GM23338 (cell line): ENCODE data around the gene GAS2L3. TPM values are rescaled to one million over a fixed set of nuclear protein-coding genes. Genes with fewer than 3 reads are reported as not detected.

ENCODE experiments used
- ATAC-seq: fragments of 200-7000 bp; cut with Tn5 transposase; 3 replicates; pipeline ENCODE4 v1.9.1; 2020
- DNase-seq: peaks from one replicate; pipeline ENCODE4 v3.0.0-alpha.2; 2015; ENCODE audit warnings: low spot score
- H2AFZ ChIP-seq: fragments of 200-600 bp; sonication (generic); 2 replicates; pipeline ENCODE4 v1.8.0; 2016; ENCODE audit warnings: antibody characterized with exemption, mild to moderate bottlenecking, moderate library complexity
- H3F3A ChIP-seq: fragments of 200-600 bp; sonication (generic); replicated peaks from 2 replicates; pipeline ENCODE4 v1.8.0; 2017; ENCODE audit warnings: antibody characterized with exemption, mixed run types, low read depth
- H3K27ac ChIP-seq: fragments of 200-600 bp; sonication (generic); 2 replicates; pipeline ENCODE4 v1.6.1; 2016; ENCODE audit warnings: low read depth
- H3K27me3 ChIP-seq: fragments of 200-600 bp; sonication (generic); 2 replicates; pipeline ENCODE4 v1.8.0; 2016; ENCODE audit warnings: mild to moderate bottlenecking, mixed run types, moderate library complexity; ENCODE audit not compliant: insufficient read depth
- H3K36me3 ChIP-seq: fragments of 200-600 bp; sonication (generic); 2 replicates; pipeline ENCODE4 v1.8.0; 2016; ENCODE audit warnings: mild to moderate bottlenecking; ENCODE audit not compliant: insufficient read depth
- H3K4me1 ChIP-seq: fragments of 200-600 bp; sonication (generic); 2 replicates; pipeline ENCODE4 v1.8.0; 2016; ENCODE audit warnings: mild to moderate bottlenecking, moderate library complexity; ENCODE audit not compliant: insufficient read depth
- H3K4me2 ChIP-seq: fragments of 200-600 bp; sonication (generic); 2 replicates; pipeline ENCODE4 v1.7.1; 2017; ENCODE audit warnings: mixed run types
- H3K4me3 ChIP-seq: fragments of 200-600 bp; sonication (generic); 2 replicates; pipeline ENCODE4 v1.6.1; 2016; ENCODE audit warnings: mixed run types
- H3K79me2 ChIP-seq: fragments of 200-600 bp; sonication (generic); replicated peaks from 2 replicates; pipeline ENCODE4 v1.8.0; 2017; ENCODE audit warnings: mild to moderate bottlenecking; ENCODE audit not compliant: insufficient read depth
- H3K9me2 ChIP-seq: fragments of 200-600 bp; sonication (generic); 2 replicates; pipeline ENCODE4 v1.8.0; 2017; ENCODE audit not compliant: insufficient read depth
- H4K20me1 ChIP-seq: fragments of 200-600 bp; sonication (generic); replicated peaks from 2 replicates; pipeline ENCODE4 v1.8.0; 2017; ENCODE audit warnings: mild to moderate bottlenecking; ENCODE audit not compliant: insufficient read depth
- H3K27ac Mint-ChIP-seq: 2 replicates; pipeline ENCODE4 v1.8.0; 2020; ENCODE audit warnings: inconsistent platforms, mild to moderate bottlenecking, moderate library complexity, mixed read lengths
- H3K27me3 Mint-ChIP-seq: 3 replicates; pipeline ENCODE4 v1.8.0; 2022; ENCODE audit warnings: low read depth, mild to moderate bottlenecking, moderate library complexity, mixed read lengths, inconsistent platforms; ENCODE audit not compliant: insufficient read depth, poor library complexity
- H3K36me3 Mint-ChIP-seq: 3 replicates; pipeline ENCODE4 v1.8.0; 2021; ENCODE audit warnings: low read depth, mild to moderate bottlenecking, inconsistent platforms, moderate library complexity, mixed read lengths
- H3K4me1 Mint-ChIP-seq: 3 replicates; pipeline ENCODE4 v1.8.0; 2020; ENCODE audit warnings: mild to moderate bottlenecking, inconsistent platforms, mixed read lengths
- H3K4me3 Mint-ChIP-seq: 3 replicates; pipeline ENCODE4 v1.8.0; 2021; ENCODE audit warnings: moderate library complexity, mild to moderate bottlenecking, inconsistent platforms, mixed read lengths
- H3K9me3 Mint-ChIP-seq: 3 replicates; pipeline ENCODE4 v1.8.0; 2020; ENCODE audit warnings: moderate library complexity, mild to moderate bottlenecking, inconsistent platforms, mixed read lengths
- CREB1 ChIP-seq: fragments of 250-450 bp; sonication (Bioruptor Pico); IDR thresholded peaks from 2 replicates; pipeline ENCODE4 v1.5.0; 2020; ENCODE audit warnings: low read depth, mild to moderate bottlenecking, moderate library complexity
- CTCF ChIP-seq, 2 experiments: fragments of 200-600 bp in 1 of 2; sonication (generic) in 1 of 2; conservative IDR thresholded peaks; 2 replicates each; pipeline versions ENCODE4 v1.5.1 to v1.6.1; 2016 to 2017; ENCODE audit warnings: antibody characterized with exemption in 2 of 2, low read depth in 2 of 2, mild to moderate bottlenecking in 2 of 2, moderate library complexity in 1 of 2
- ETS1 ChIP-seq: IDR thresholded peaks from 2 replicates; pipeline ENCODE4 v1.6.1; 2016; ENCODE audit warnings: antibody characterized with exemption
- EZH2 ChIP-seq: fragments of 200-600 bp; sonication (generic); IDR thresholded peaks from one replicate; pipeline ENCODE4 v1.8.0; 2017; ENCODE audit warnings: antibody characterized with exemption, mild to moderate bottlenecking, low read depth; ENCODE audit not compliant: unreplicated experiment
- EZH2phosphoT487 ChIP-seq: fragments of 200-600 bp; sonication (generic); IDR thresholded peaks from one replicate; pipeline ENCODE4 v1.8.1; 2018; ENCODE audit warnings: antibody characterized with exemption; ENCODE audit not compliant: unreplicated experiment
- JUNB ChIP-seq: IDR thresholded peaks from one replicate; pipeline ENCODE4 v1.6.1; 2016; ENCODE audit warnings: antibody characterized with exemption; ENCODE audit not compliant: unreplicated experiment
- NANOG ChIP-seq: IDR thresholded peaks from 2 replicates; pipeline ENCODE4 v1.6.1; 2016; ENCODE audit warnings: antibody characterized with exemption, borderline replicate concordance
- POLR2AphosphoS5 ChIP-seq: IDR thresholded peaks from 2 replicates; pipeline ENCODE4 v1.6.1; 2016; ENCODE audit warnings: antibody characterized with exemption, low read depth
- REST ChIP-seq: IDR thresholded peaks from one replicate; pipeline ENCODE4 v1.6.1; 2018; ENCODE audit warnings: antibody characterized with exemption; ENCODE audit not compliant: unreplicated experiment
- STAT1 ChIP-seq: IDR thresholded peaks from one replicate; pipeline ENCODE4 v1.6.1; 2016; ENCODE audit warnings: antibody characterized with exemption; ENCODE audit not compliant: unreplicated experiment
- ZNF114 ChIP-seq: fragments of 250-450 bp; sonication (Bioruptor Pico); IDR thresholded peaks from 2 replicates; pipeline ENCODE4 v1.5.0; 2020; ENCODE audit warnings: mild to moderate bottlenecking, moderate library complexity
- ZNF331 ChIP-seq: fragments of 250-450 bp; sonication (Bioruptor Pico); IDR thresholded peaks from 2 replicates; pipeline ENCODE4 v1.5.0; 2020; ENCODE audit warnings: low read depth, mild to moderate bottlenecking, moderate library complexity
- ZNF462 ChIP-seq: fragments of 250-450 bp; sonication (Bioruptor Pico); IDR thresholded peaks from 2 replicates; pipeline ENCODE4 v1.5.0; 2020; ENCODE audit warnings: mild to moderate bottlenecking, moderate library complexity
- polyA plus RNA-seq: library from polyadenylated mRNA; unstranded; fragments of >200 nt; fragmentation: Nextera tagmentation; extraction: Ambion mirVana; gene quantifications from 2 replicates; pipeline ENCODE4 v1.2.1, GENCODE V29; 2016
- total RNA-seq: library from RNA; depleted of rRNA; stranded (reverse); fragments of >200 nt; shearing (Covaris generic); gene quantifications from 2 replicates; pipeline ENCODE4 v1.2.3, GENCODE V29; 2014

Gene GAS2L3
- total and polyA plus RNA-seq, 2 experiments from 2014 or later: 9.7 to 22.3 TPM

- no peaks in the 10 kb centered on the region for H3K79me2 ChIP-seq
- Mint-ChIP-seq H3K4me3 (no peak overlapping the region), H3K9me3 (no peaks in the 10 kb centered on the region), H3K27me3 (peaks cover 4% of the 10 kb centered on the region), H3K36me3 (no peaks in the 10 kb centered on the region), H3K4me1 (peaks cover 23% of the 10 kb centered on the region), H3K27ac (no peak overlapping the region)
- H3K4me1 ChIP-seq: peaks cover 22% of the 10 kb centered on the region
- no peak for DNase-seq
- no peak for ATAC-seq
- no peaks in the 10 kb centered on the region for H3K36me3 ChIP-seq
- peak overlapping the region; percentile 69 for H3K4me2 ChIP-seq
- H3K9me2 ChIP-seq: peaks cover 23% of the 10 kb centered on the region; the same call in 1 of the 2 replicates
- no peak overlapping the region for H2AFZ ChIP-seq
- TF ChIP-seq ZNF462 (CRISPR knock-in tag) (no peak), STAT1 (no peak), ETS1 (no peak), JUNB (no peak), EZH2phosphoT487 (no peak), POLR2AphosphoS5 (no peak), ZNF114 (CRISPR knock-in tag) (no peak), NANOG (no peak), CTCF (conservative IDR thresholded peaks at IDR 0.05; ENCODE audit: low read depth in 2 of 2) (no peak), CREB1 (CRISPR knock-in tag) (no peak), ZNF331 (no peak), REST (no peak), EZH2 (no peak)
- H4K20me1 ChIP-seq: no peaks in the 10 kb centered on the region
- peak overlapping the region; percentile 73; the same call in 1 of the 2 replicates for H3K27ac ChIP-seq
- no peak overlapping the region for H3K4me3 ChIP-seq
- no peaks in the 10 kb centered on the region for H3F3A ChIP-seq
- H3K27me3 ChIP-seq: no peaks in the 10 kb centered on the region
Observed at GRCh38 chr12:100528471-100529127, 44.9 kb upstream of the GAS2L3 start.
